Measurements from ENCODE around the gene TXNRD3. TPM values are rescaled to one million over a fixed set of nuclear protein-coding genes. Genes with fewer than 3 reads are reported as not detected.

The TXNRD3 gene
- polyA plus RNA-seq, 2 of the 4 experiments (the other 2 are of a cell fraction), result 4.6 to 5.8 TPM

DNA sequence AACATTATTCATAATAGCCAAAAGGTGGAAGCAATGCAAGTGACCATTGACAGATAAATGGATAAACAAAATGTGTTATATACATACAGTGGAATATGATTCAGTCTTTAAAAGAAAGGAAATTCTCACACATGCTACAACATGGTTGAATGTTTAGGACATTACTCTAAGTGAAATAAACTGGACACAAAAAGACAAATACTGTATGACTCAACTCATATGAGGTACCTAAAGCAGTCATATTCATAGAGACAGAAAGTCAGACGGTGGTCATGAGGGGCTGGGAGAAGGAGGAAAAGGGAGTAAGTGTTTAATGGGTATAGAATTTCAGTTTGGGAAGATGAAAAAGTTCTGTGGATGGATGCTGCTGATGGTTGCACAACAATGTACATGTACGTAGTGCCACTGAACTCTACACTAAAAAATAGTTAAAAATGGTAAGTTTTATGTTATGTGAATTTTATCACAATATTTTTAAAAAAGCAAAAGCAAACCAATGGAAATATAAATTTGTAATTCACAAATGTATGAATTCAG is 5.3 kb downstream of the TXNRD3 start (continued):
- TF ChIP-seq, protein P1, sequence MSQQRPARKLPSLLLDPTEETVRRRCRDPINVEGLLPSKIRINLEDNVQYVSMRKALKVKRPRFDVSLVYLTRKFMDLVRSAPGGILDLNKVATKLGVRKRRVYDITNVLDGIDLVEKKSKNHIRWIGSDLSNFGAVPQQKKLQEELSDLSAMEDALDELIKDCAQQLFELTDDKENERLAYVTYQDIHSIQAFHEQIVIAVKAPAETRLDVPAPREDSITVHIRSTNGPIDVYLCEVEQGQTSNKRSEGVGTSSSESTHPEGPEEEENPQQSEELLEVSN (IDR thresholded peaks at IDR 0.05; ENCODE audit: borderline replicate concordance, low read depth), result no peak
- TF ChIP-seq CBX8 (IDR thresholded peaks at IDR 0.05), result no peak
- TF ChIP-seq POLR2A (IDR thresholded peaks at IDR 0.05; ENCODE audit: low read length), result no peak

GRCh38 chr3:126646674-126647073 is 8.2 kb downstream of the TXNRD3 start:
- CTCF ChIA-PET, result no interaction called here

GRCh38 chr3:126644615-126645014 is 10.3 kb downstream of the TXNRD3 start:
- CTCF ChIA-PET, result no interaction called here
- POLR2A ChIA-PET, result no interaction called here
- ATAC-seq (no peak), FAIRE-seq (no peak), DNase-seq (ENCODE audit: low read depth in 1 of 2, low spot score in 1 of 2) (no peak)
- H3K9me3 ChIP-seq, result no peaks in the 10 kb centered on the region
- no peak overlapping the region for H3K4me3 ChIP-seq
- no peak overlapping the region for H3K4me2 ChIP-seq
- no peak for TF ChIP-seq NFE2L2 (conservative IDR thresholded peaks at IDR 0.05; ENCODE audit: low read length)
- no peaks in the 10 kb centered on the region for H3K4me1 ChIP-seq
- no peak overlapping the region for H3K27ac ChIP-seq
- 94% methylated on average over 2 of the region's 2 CpGs for WGBS (ENCODE audit: missing lambda C conversion rate)

More at GRCh38 chr3:126646674-126647073, 8.2 kb downstream of the TXNRD3 start:
- H3K27ac ChIP-seq, result no peak overlapping the region
- POLR2A ChIA-PET, result no interaction called here
- DNase-seq (ENCODE audit: low read depth in 1 of 2, low spot score in 1 of 2), result no peak
- H3K9me3 ChIP-seq, result no peaks in the 10 kb centered on the region
- 88% methylated on average over 1 of the region's 1 CpG for WGBS (ENCODE audit: missing lambda C conversion rate)
- no peak for TF ChIP-seq USF2 (IDR thresholded peaks at IDR 0.05)
- TF ChIP-seq HEYL (CRISPR knock-in tag; IDR thresholded peaks at IDR 0.05), result no peak
- TF ChIP-seq HOXB5 (CRISPR knock-in tag; IDR thresholded peaks at IDR 0.05), result no peak
- no peak for TF ChIP-seq PHF8 (IDR thresholded peaks at IDR 0.05; ENCODE audit: borderline replicate concordance, low read depth)
- TF ChIP-seq EHF (CRISPR knock-in tag; IDR thresholded peaks at IDR 0.05), result no peak
- TF ChIP-seq CEBPB (IDR thresholded peaks at IDR 0.05), result no peak
- TF ChIP-seq KDM5A (IDR thresholded peaks at IDR 0.05), result no peak
- TF ChIP-seq ZFP36 (IDR thresholded peaks at IDR 0.05; ENCODE audit: borderline replicate concordance, partially characterized antibody), result no peak
- no peak for TF ChIP-seq HOXB13 (CRISPR knock-in tag; IDR thresholded peaks at IDR 0.05; ENCODE audit: low read depth)
- TF ChIP-seq JUNB (IDR thresholded peaks at IDR 0.05), result no peak
- H3K4me1 ChIP-seq, result no peaks in the 10 kb centered on the region
- no peak for FAIRE-seq
- H3K4me3 ChIP-seq, result no peak overlapping the region
- H3K4me2 ChIP-seq, result no peak overlapping the region
- ATAC-seq, result no peak

- H3K27ac ChIP-seq, result no peak overlapping the region
- H3K4me2 ChIP-seq, result no peak overlapping the region
- H3K4me1 ChIP-seq, result no peaks in the 10 kb centered on the region
- no peak overlapping the region for H3K4me3 ChIP-seq
- ChIA-PET POLR2A (no interaction called here), CTCF (no interaction called here)
- no peak for ATAC-seq
- no peak for FAIRE-seq
- TF ChIP-seq ZFP36 (IDR thresholded peaks at IDR 0.05; ENCODE audit: borderline replicate concordance, partially characterized antibody) (no peak), MYC (IDR thresholded peaks at IDR 0.05; ENCODE audit: borderline replicate concordance, low read length) (no peak), HOXB5 (CRISPR knock-in tag; IDR thresholded peaks at IDR 0.05) (no peak), ESRRA (IDR thresholded peaks at IDR 0.05; ENCODE audit: borderline replicate concordance, low read length) (no peak), JUN (IDR thresholded peaks at IDR 0.05) (no peak), POLR2AphosphoS2 (conservative IDR thresholded peaks at IDR 0.05; ENCODE audit: low read length) (no peak), FOSL2 (IDR thresholded peaks at IDR 0.05) (no peak), FOSL2 (CRISPR knock-in tag; IDR thresholded peaks at IDR 0.05) (no peak), KDM5A (IDR thresholded peaks at IDR 0.05) (no peak), KDM1A (IDR thresholded peaks at IDR 0.05; ENCODE audit: low read depth) (no peak), CBX2 (IDR thresholded peaks at IDR 0.05; ENCODE audit: borderline replicate concordance, low read depth) (no peak), EHF (CRISPR knock-in tag; IDR thresholded peaks at IDR 0.05) (no peak)
- TF ChIP-seq, protein P2, sequence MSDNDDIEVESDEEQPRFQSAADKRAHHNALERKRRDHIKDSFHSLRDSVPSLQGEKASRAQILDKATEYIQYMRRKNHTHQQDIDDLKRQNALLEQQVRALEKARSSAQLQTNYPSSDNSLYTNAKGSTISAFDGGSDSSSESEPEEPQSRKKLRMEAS (IDR thresholded peaks at IDR 0.05), result no peak
- TF ChIP-seq, protein P3, sequence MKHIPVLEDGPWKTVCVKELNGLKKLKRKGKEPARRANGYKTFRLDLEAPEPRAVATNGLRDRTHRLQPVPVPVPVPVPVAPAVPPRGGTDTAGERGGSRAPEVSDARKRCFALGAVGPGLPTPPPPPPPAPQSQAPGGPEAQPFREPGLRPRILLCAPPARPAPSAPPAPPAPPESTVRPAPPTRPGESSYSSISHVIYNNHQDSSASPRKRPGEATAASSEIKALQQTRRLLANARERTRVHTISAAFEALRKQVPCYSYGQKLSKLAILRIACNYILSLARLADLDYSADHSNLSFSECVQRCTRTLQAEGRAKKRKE (CRISPR knock-in tag; IDR thresholded peaks at IDR 0.05; ENCODE audit: low read depth), result no peak
- TF ChIP-seq, protein P1 (IDR thresholded peaks at IDR 0.05; ENCODE audit: borderline replicate concordance, low read depth), result no peak
- DNase-seq (ENCODE audit: low read depth in 1 of 2, low spot score in 1 of 2), result no peak
- WGBS (ENCODE audit: missing lambda C conversion rate), result 89% methylated on average over 1 of the region's 1 CpG
- H3K9me3 ChIP-seq, result no peaks in the 10 kb centered on the region
These were observed 16.1 kb downstream of the TXNRD3 start for GRCh38 chr3:126638790-126639189.
